Measurements from ENCODE around the gene PPM1N.

Gene PPM1N

GRCh38 chr19:45498411-45499195 is at the start of gene PPM1N:
TSS of gene PPM1N (plus strand) at chr19:45498443. CDS start at chr19:45498473, 30 bp downstream.
- DNase-seq: peak; percentile 77

- no peak for DNase-seq
Observed at GRCh38 chr19:45448887-45449299, 49.4 kb upstream of the PPM1N start.

GRCh38 chr19:45450012-45450333 is 48.3 kb upstream of the PPM1N start:
- DNase-seq: peak; percentile 73

- DNase-seq: peak; percentile 76
Observed at GRCh38 chr19:45451131-45451849, 47.0 kb upstream of the PPM1N start.

- DNase-seq: no peak
Observed at GRCh38 chr19:45451850-45452387, 46.3 kb upstream of the PPM1N start.

GRCh38 chr19:45455707-45456499 is 42.3 kb upstream of the PPM1N start:
- DNase-seq: peak; percentile 63

GRCh38 chr19:45456500-45456815 is 41.8 kb upstream of the PPM1N start:
- DNase-seq: no peak

- DNase-seq: no peak
Observed at GRCh38 chr19:45457776-45458175, 40.5 kb upstream of the PPM1N start.

GRCh38 chr19:45460807-45461347 is 37.4 kb upstream of the PPM1N start:
- no peak for DNase-seq

GRCh38 chr19:45462174-45462573 is 36.1 kb upstream of the PPM1N start:
- no peak for DNase-seq

- DNase-seq: no peak
Observed at GRCh38 chr19:45463241-45463640, 35.0 kb upstream of the PPM1N start.

- DNase-seq: no peak
Observed at GRCh38 chr19:45464274-45464673, 34.0 kb upstream of the PPM1N start.

GRCh38 chr19:45464852-45465441 is 33.3 kb upstream of the PPM1N start:
- no peak for DNase-seq

GRCh38 chr19:45467115-45467455 is 31.2 kb upstream of the PPM1N start:
- no peak for DNase-seq

- DNase-seq: peak; percentile 96
Observed at GRCh38 chr19:45467456-45468158, 30.6 kb upstream of the PPM1N start, which contains the start of gene FOSB. TSS of gene FOSB (plus strand) at chr19:45467996. CDS start at chr19:45468587, 591 bp downstream.

- peak; percentile 35 for DNase-seq
Observed at GRCh38 chr19:45468159-45468651, 30.0 kb upstream of the PPM1N start.

GRCh38 chr19:45468803-45469131 is 29.5 kb upstream of the PPM1N start:
- no peak for DNase-seq

- DNase-seq: peak; percentile 97
Observed at GRCh38 chr19:45469132-45469944, 28.9 kb upstream of the PPM1N start.

- DNase-seq: peak; percentile 8
Observed at GRCh38 chr19:45469945-45470761, 28.1 kb upstream of the PPM1N start.

GRCh38 chr19:45470762-45471081 is 27.5 kb upstream of the PPM1N start:
- no peak for DNase-seq
